ENCODE data around the gene LDLRAP1.

LDLRAP1 gene

DNA sequence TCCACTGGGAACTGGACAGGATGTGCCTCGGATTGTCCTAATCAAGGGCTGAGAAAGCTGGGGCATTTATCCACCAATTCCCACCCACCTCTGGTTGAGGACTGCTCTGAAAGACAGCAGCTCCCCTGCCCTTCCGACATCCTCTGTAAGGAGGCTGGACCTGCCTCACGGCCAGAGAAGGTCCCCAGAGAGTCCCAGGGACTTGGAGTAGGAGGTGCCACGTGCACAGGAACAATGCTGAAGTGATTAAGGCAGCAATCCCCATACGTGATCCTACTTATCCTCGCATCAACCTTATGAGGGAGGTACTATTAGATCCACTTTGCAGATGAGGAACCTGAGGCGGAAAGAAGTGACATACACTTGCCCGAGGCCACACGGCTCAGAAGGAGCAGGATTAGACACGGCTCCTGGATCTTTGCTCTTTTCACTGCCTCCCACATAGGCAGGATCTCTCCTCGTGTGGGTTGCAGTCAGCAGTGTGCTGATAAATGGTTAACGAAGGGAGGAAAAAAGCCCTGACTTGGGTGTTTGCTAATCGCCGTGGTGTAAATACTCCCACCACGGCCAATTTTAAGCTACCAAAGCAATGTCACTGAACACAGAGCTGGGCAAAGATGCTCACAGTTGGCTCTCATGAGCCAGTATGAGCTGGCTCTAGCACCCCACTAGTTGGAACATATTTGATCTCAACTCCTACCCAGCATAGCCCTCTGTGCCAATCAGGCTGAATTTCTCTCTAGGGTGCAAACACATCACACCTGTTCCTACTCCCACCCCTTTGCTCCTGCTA is 18.6 kb upstream of the LDLRAP1 start:
- DNase-seq: no peak

DNA sequence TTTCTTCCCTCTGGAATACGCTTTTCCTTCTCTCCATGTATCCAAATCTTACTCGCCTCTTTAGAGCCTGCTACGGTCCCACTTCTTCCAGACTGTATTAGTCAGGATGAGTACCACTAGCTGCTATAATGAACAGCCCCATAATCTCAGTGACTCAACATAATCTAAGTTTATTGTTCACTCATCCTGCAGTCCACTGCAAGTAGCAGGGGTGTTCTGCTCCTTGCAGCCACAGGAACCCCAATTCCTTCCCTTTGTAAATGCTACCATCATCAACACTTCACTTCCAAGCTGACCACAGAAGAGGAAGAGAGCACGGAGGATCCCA is 18.1 kb upstream of the LDLRAP1 start:
- no peak for DNase-seq

DNA sequence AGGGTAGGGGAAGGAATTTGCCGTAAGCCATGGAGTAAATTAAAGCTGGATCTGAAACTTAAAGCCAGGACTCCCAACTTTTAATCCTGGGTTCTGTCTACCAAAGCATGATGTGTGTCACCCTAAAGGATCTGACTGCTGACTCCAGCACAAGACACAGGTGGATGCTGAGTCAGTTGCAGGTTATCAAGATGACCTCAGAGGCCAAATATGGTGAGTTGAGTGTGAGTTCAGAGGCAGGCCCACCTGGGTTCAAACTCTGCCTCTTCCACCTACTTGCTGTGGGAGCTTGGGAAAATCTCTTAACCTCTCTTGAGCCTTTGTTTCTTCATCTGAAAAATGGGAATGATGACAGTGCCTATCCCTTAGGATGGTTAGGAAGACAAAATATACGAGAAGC is 16.7 kb upstream of the LDLRAP1 start:
- DNase-seq: no peak

DNA sequence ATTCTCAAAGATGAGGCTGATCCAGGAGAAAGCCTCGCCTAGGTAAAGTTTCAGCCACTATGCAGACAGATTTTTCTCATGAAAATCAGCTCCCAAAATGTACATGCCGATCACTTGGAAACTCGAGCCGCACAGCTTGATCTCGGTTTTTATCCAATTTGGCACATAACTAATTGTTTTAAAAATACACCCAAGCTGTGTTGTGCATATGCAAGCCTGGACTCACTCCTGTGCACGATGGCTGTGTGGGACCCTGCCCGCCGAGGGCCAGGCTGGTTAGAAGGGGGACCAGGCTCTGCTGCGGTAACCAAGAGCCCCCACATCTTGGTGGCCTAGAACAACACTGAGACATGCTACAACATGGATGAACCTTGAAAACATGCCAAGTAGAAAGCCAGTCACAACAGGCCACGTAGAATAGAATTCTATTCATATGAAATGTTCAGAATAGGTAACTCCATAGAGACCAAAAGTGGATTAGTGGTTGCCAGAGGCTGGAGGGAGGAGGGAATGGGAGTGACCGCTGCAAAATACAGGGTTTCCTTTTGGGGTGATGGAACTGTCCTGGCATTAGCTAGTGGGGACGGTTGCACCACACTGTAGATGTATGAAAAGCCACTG is 16.1 kb upstream of the LDLRAP1 start:
- DNase-seq: no peak

DNA sequence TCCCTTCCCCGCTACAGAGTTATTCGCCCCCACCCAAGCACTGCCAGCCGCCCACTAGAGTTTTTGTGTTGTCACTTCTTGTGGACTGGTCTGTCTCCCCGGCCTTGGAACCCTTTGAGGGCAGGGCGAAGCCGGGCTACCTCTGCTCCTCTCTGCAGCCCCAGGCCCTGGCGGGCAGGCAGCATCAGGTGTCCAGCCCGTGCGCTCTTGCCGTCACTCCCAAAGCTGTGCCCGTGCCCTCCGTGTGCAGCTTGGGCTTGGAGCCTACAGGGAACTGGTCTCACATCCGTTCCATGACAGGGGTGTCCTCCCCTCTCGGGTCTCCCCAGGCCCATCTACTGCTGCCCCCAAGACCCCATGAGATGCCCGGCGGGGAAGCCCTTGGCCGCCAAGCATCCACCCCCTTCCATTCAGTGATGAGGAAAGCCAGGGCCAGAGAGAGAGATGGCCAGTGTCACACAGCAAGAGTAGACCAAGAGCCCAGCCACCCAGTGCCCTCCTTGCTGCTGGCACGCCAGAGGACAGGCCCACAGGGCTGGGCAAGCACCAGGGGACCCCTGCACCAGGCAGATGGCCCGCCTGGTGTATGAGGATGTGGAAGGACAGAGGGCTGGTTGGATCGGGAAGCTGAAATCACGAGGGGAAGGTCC is 15.3 kb upstream of the LDLRAP1 start:
- no peak for DNase-seq

GRCh38 chr1:25528881-25529517 is 14.4 kb upstream of the LDLRAP1 start:
- DNase-seq: no peak

DNA sequence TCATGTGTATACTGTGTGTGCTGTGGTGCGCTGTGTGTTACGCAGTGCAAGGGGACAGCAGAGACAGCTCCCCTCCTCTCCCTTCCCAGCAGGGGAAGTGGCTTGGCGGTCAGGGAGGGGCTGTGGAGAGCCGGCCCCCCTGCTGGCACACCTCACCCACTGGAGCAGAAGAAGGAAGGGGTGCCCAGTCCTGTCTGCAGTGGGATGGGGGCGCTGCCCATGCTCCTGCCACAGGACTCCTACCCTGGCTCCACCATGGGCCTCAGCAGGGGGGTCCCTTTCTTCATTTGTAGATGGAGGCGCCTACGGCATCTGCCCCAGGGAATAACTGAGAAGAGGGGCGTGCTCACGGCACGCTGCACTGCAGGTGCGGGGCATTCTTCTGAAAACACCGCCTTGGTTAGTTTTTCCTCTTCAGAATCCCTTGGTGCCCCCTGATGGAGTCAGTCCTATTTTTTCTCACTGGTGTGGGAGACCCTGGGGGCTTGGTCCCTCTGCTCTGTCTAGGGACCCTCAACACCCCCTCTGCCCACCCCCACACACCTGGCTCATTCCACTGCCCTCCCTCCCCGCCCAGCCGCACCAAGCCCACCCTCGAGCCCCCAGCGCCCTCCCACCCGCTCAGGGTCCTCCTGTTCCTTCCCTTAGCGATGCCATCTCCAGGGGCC is 13.8 kb upstream of the LDLRAP1 start:
- no peak for DNase-seq

GRCh38 chr1:25530186-25531081 is 13.0 kb upstream of the LDLRAP1 start:
- no peak for DNase-seq

- DNase-seq: no peak
Observed at GRCh38 chr1:25531082-25531461, 12.3 kb upstream of the LDLRAP1 start.

DNA sequence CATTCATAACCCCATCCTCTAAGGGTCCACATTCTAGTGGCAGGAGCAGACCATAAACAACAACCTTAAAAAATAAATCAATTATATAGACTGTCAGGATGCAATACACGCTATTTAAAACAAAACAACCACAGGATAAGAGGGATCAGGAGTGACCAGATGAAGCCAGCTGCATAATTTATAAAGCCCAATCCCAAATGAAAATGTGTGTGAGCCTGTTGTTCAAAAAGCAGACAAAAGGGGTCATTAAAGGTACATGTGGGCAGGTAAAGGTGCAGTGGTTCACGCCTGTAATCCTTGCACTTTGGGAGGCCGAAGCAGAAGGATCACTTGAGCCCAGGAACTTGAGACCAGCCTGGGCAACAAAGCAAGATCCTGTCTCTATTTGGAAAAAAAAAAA is 10.4 kb upstream of the LDLRAP1 start:
- no peak for DNase-seq

GRCh38 chr1:25533775-25534409 is 9.5 kb upstream of the LDLRAP1 start:
- DNase-seq: no peak

GRCh38 chr1:25534410-25534788 is 9.0 kb upstream of the LDLRAP1 start:
- DNase-seq: no peak

GRCh38 chr1:25536124-25536523 is 7.3 kb upstream of the LDLRAP1 start:
- DNase-seq: no peak

DNA sequence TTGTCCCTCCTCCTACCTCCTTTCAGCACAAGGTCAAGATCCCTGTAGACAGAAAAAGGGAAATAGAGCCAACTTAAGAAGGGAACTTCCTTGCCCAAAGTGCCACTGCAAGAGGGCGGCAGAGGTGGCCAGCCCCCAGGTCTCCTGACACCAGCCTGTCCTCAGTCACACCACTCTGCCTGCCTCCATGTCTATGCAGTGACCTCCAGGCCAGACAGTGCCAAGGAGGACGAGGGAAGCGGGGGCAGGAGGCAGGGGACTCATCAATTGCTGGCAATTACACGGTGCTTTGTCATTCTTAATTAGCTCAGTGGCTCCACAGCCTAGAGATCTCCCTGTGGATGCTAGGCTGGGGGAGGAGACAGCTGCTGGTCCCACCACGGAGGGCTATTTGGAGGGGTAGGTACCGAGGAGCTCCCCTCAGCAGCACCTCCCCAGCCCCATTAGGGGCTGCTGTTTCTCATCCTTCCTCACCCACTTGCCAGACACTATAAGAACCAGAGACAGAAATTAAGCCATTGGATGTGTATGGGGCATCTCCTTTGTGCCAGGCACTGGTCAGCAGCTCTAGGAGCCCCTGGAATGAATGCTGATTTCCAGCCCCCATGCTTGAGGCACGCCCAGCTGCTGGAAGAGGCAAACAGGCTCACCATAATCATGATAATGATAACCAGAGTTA is 6.1 kb upstream of the LDLRAP1 start:
- DNase-seq: no peak

GRCh38 chr1:25538191-25538767 is 5.1 kb upstream of the LDLRAP1 start:
- DNase-seq: no peak

- DNase-seq: no peak
Observed at GRCh38 chr1:25540750-25541342, 2.6 kb upstream of the LDLRAP1 start.

DNA sequence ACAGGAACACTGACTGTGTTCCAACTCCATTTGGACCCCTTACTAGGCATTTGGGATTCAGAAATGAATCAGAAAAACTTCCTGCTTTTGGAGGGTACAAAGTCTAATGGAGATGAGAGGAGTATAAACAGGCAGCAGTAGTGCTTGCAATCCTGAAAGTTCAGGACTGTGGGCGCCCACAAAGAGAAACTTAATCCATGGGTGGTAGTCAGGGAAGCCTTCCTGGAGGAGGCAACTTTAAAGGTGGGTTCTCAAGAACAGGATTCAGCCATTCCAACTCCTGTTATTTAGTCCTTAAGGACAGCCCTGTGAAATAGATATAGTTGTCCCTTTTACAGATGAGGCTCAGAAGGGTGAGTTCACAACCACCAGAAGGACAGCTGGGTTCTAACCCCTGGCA is 2.0 kb upstream of the LDLRAP1 start:
- no peak for DNase-seq

GRCh38 chr1:25541889-25542658 is 1.3 kb upstream of the LDLRAP1 start:
- no peak for DNase-seq

GRCh38 chr1:25543005-25543424 is 391 bp upstream of the LDLRAP1 start:
- DNase-seq: no peak

Measured in activated T-cell treated with anti-CD3 and anti-CD28 coated beads, Interleukin-2, amount 50 U/mL, for 1 hour (primary cell).